KOPT-K1 (cell line): ENCODE measurements around the gene PCDH18.
"Not testable (repeated sequence)": the region's sequence is repeated elsewhere in the genome, so short reads cannot be mapped to it uniquely, and the experiment has no call there.

ENCODE experiments used
- H3K27ac ChIP-seq: fragments of 200-600 bp; sonication (generic); 2 replicates; pipeline ENCODE4 v1.5.1; 2016; ENCODE audit warnings: antibody characterized with exemption, mild to moderate bottlenecking, low read depth, low read length; ENCODE audit not compliant: poor library complexity, severe bottlenecking
- H3K36me3 ChIP-seq: fragments of 200-600 bp; sonication (generic); 2 replicates; pipeline ENCODE4 v1.5.1; 2017; ENCODE audit warnings: antibody characterized with exemption, mild to moderate bottlenecking, low read length, moderate library complexity; ENCODE audit not compliant: insufficient read depth
- H3K9me3 ChIP-seq: fragments of 200-600 bp; sonication (generic); 2 replicates; pipeline ENCODE4 v1.5.1; 2017; ENCODE audit warnings: antibody characterized with exemption, low read length, mild to moderate bottlenecking; ENCODE audit not compliant: insufficient read depth, poor library complexity, severe bottlenecking

The PCDH18 gene, protein sequence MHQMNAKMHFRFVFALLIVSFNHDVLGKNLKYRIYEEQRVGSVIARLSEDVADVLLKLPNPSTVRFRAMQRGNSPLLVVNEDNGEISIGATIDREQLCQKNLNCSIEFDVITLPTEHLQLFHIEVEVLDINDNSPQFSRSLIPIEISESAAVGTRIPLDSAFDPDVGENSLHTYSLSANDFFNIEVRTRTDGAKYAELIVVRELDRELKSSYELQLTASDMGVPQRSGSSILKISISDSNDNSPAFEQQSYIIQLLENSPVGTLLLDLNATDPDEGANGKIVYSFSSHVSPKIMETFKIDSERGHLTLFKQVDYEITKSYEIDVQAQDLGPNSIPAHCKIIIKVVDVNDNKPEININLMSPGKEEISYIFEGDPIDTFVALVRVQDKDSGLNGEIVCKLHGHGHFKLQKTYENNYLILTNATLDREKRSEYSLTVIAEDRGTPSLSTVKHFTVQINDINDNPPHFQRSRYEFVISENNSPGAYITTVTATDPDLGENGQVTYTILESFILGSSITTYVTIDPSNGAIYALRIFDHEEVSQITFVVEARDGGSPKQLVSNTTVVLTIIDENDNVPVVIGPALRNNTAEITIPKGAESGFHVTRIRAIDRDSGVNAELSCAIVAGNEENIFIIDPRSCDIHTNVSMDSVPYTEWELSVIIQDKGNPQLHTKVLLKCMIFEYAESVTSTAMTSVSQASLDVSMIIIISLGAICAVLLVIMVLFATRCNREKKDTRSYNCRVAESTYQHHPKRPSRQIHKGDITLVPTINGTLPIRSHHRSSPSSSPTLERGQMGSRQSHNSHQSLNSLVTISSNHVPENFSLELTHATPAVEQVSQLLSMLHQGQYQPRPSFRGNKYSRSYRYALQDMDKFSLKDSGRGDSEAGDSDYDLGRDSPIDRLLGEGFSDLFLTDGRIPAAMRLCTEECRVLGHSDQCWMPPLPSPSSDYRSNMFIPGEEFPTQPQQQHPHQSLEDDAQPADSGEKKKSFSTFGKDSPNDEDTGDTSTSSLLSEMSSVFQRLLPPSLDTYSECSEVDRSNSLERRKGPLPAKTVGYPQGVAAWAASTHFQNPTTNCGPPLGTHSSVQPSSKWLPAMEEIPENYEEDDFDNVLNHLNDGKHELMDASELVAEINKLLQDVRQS

DNA sequence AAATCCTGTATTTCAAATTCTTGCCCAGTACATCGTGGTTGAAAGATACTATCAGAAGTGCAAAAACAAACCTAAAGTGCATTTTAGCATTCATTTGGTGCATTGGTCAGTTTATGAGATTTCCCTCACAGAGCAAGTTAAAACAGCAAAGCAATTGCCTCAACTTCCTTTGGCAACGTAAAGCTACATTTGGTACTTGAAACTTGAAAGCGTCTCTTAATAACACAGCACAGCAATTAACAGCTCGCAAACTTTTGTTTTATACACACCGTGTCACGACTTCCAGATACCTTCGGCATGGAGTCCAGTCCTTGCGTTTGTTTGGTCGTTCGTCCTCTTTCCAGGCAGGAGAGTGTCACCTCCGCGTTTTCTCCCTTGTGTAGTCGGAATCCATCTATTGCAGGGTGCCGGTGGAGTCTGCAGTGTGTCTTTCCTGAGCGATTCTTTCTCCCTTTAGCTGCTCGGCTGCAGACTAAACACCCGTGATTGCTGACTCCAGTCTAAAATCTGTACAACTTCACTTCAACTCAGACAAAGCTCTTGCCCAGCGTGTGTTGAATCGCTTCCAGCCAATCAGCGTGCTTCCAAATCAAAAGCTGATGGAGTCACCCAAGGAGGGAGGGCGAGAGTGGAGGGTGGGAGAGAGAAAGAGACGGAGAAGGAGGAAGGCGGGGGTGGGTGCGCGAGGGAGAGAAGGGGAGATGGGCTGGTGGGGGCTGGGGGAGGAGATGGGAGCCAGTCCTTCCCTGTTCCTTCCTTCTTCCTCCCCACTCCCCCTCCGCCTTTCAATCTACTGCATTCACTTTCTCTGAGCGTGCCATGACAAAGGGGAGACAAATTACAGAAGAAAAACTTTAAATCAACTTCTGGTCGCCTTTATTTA is at the start of gene PCDH18:
Gene PCDH18, minus strand, starts transcription at position 509 of the 883 bp plus-strand sequence. Its CDS starts 406 bp downstream, at position 103.
- Histone ChIP-seq H3K27ac (peak within 1 kb of the TSS; percentile 46), H3K9me3 (no peaks in the 10 kb centered on the region), H3K36me3 (no peaks in the 10 kb centered on the region)

- no peaks in the 10 kb centered on the region for H3K9me3 ChIP-seq
- H3K36me3 ChIP-seq, result no peaks in the 10 kb centered on the region
- H3K27ac ChIP-seq, result no peak overlapping the region
These were observed 44.2 kb upstream of the PCDH18 start for GRCh38 chr4:137576446-137576845.

GRCh38 chr4:137572647-137573046 is 40.4 kb upstream of the PCDH18 start:
- Histone ChIP-seq H3K36me3 (no peaks in the 10 kb centered on the region), H3K9me3 (no peaks in the 10 kb centered on the region), H3K27ac (no peak overlapping the region)

GRCh38 chr4:137572163-137572562 is 39.9 kb upstream of the PCDH18 start:
- no peak overlapping the region for H3K27ac ChIP-seq
- H3K9me3 ChIP-seq, result no peaks in the 10 kb centered on the region
- no peaks in the 10 kb centered on the region for H3K36me3 ChIP-seq

- Histone ChIP-seq H3K9me3 (no peaks in the 10 kb centered on the region), H3K27ac (no peak overlapping the region), H3K36me3 (no peaks in the 10 kb centered on the region)
These were observed 27.5 kb upstream of the PCDH18 start for GRCh38 chr4:137559801-137560200.

DNA sequence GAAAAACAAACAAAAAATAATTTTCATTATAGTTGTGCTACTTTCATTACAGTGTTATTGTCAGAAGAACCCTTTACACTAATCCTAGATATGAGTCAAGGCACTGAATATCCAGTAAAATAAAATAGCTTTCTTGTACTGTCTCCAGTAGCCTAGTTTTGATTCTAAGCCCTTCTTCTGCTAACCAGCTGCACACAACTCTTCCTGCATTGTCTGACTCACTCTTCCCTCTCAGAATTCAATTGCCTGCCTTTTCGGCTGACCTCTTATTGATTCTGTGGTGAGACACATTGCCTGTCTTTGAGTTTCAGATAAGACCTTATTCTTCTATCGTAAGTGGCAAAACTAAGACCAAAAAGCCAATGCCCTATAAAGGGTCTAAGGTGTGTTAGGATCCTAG is 26.7 kb upstream of the PCDH18 start:
- no peak overlapping the region for H3K27ac ChIP-seq
- H3K36me3 ChIP-seq, result no peaks in the 10 kb centered on the region
- H3K9me3 ChIP-seq, result no peaks in the 10 kb centered on the region

DNA sequence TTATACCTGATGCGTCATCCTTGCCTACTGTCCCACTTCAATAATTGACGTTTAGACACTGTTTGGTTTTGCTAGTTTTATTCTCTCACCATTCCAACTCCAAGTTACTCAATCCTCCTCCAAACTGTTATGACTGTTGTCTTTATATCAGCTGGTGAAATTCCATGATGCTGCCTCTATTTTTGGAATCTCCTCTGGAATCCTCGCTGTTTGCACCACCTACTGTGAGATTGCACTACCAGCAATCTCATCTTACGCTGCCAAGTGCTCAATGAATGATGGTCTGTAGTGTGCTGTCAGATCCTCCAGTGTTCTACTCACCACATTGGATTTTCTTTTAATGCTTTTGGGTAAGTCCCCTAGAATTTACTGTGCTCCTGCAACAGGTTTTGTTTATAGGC is 13.2 kb upstream of the PCDH18 start:
- Histone ChIP-seq H3K27ac (no peak overlapping the region), H3K36me3 (no peaks in the 10 kb centered on the region), H3K9me3 (no peaks in the 10 kb centered on the region)

- H3K9me3 ChIP-seq, result no peaks in the 10 kb centered on the region
- H3K27ac ChIP-seq, result no peak overlapping the region
- H3K36me3 ChIP-seq, result no peaks in the 10 kb centered on the region
These were observed 11.4 kb upstream of the PCDH18 start for GRCh38 chr4:137543648-137544047.

DNA sequence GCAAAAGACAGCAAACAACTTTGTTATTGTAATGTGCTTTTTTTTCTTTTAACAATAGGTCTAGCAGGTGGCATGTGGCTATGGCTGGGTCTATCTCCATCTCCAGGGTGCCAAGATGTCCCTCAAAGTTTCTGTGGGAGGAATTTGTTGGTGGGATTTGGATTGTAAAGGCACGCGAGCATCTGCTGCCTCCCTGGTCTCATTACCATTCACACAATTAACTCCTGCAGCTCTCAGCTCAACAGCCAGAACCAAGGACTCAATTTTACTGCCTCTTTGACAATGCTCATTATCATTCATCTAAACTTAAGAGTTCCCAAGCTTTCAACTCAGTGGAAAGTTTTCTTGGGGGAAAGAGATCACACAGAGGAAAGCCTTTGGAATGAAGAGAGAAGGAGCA is 10.9 kb upstream of the PCDH18 start:
- H3K9me3 ChIP-seq, result no peaks in the 10 kb centered on the region
- no peaks in the 10 kb centered on the region for H3K36me3 ChIP-seq
- no peak overlapping the region for H3K27ac ChIP-seq

- H3K9me3 ChIP-seq, result no peaks in the 10 kb centered on the region
- H3K27ac ChIP-seq, result no peak overlapping the region
- H3K36me3 ChIP-seq, result no peaks in the 10 kb centered on the region
These were observed 9.8 kb upstream of the PCDH18 start for GRCh38 chr4:137541876-137542646.

DNA sequence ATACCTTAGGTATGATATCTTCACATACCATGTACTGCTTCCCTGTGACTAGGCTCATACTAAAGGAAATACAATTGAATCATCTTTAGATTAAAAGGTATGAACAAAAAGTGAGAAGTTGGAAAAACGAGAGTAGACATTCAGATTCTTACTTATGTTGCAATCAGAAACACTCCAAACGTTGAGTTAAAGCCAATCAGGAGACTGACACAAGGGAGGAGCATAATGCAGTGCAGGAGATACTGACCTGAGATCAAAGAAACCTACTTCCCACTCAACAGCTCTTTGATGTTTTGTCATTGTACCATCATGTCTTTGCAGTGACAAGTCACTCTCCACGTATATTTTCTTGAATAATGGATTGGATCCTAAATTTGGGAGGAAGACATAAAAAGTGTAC is 8.9 kb upstream of the PCDH18 start:
- H3K36me3 ChIP-seq, result no peaks in the 10 kb centered on the region
- H3K9me3 ChIP-seq, result no peaks in the 10 kb centered on the region
- no peak overlapping the region for H3K27ac ChIP-seq

GRCh38 chr4:137540356-137540755 is 8.1 kb upstream of the PCDH18 start:
- H3K9me3 ChIP-seq, result no peaks in the 10 kb centered on the region
- no peaks in the 10 kb centered on the region for H3K36me3 ChIP-seq
- no peak overlapping the region for H3K27ac ChIP-seq

DNA sequence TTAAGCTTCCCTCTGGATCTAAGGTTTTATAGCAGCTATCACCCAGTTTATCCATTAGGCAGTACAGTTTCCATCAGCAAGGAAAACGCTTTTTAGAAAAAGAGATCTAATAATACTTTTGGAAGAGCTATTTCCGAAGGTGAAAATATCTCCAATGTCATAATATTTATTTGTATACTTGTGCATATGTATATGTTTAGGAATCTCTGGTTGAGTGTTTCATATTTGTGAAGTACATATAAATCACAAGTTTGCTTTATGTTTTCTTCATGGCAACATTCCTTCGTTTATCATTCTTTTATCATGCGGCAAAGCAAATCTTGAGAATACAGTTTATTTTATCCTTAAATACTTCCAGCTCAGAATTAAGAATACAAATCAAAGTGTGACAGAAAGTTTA is 6.2 kb upstream of the PCDH18 start:
- H3K27ac ChIP-seq, result no peak overlapping the region
- H3K9me3 ChIP-seq, result no peaks in the 10 kb centered on the region
- H3K36me3 ChIP-seq, result no peaks in the 10 kb centered on the region

- H3K27ac ChIP-seq, H3K9me3 ChIP-seq, H3K36me3 ChIP-seq: not testable (repeated sequence)
These were observed 5.5 kb upstream of the PCDH18 start for GRCh38 chr4:137537807-137538206.
